HG03442 (cell line): ENCODE measurements around the gene DAW1.
"Not testable (repeated sequence)": the region's sequence is repeated elsewhere in the genome, so short reads cannot be mapped to it uniquely, and the experiment has no call there.

Experiments
- ATAC-seq: cut with Tn5 transposase; IDR thresholded peaks from one replicate; pipeline ENCODE4 v1.9.1; 2021; ENCODE audit warnings: mild to moderate bottlenecking, moderate library complexity; ENCODE audit not compliant: unreplicated experiment

Gene DAW1

DNA sequence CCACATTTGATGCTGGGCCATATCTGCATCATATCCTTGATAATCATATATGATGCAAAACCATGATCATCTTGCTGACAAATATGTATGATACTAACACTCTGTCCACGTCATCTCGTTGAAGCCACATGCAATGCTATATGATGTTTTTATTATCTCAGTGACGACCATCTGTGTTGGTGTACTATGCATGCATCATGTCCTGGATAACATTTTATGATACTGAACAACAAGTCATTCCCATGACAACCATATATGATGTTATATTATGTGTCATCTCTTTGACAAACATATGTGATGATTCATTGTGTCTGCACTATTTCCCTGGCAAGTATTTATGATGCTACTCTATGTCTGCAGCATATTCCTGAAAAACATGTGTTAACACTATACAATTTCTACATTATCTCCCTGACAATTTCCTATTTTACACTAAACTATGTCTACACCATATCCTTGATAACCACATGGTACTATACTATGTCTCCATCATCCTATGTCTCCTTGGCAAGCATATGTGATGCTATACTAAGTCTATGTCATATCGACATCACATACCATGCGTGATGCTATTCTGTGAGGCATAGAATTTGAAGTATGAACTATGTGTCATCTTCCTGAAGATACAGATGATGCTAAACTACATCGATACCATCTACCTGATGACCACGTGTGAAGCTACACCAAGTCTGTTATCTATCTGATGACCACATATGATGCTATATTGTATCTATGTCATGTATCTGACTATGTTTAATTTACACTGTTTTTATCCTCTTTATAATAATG lies 37.0 kb downstream of the DAW1 start:
- no peak for ATAC-seq

DNA sequence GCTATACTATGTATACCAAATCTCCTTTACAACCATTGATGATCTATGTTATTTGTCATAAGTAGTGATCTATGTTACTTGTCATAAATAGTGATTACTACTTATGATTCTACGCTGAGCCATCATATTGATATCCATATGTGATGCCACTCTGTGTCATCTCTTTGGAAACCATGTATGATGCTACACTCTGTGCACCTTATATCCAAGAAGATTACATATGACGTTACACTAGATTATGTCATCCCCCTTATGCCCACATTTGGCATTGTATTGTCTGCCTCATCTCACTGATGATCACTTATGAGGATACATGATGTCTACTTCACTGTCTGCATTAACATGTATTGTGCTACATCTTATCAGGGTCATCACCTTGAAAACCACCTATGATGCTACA lies 42.9 kb downstream of the DAW1 start:
- ATAC-seq = no peak

DNA sequence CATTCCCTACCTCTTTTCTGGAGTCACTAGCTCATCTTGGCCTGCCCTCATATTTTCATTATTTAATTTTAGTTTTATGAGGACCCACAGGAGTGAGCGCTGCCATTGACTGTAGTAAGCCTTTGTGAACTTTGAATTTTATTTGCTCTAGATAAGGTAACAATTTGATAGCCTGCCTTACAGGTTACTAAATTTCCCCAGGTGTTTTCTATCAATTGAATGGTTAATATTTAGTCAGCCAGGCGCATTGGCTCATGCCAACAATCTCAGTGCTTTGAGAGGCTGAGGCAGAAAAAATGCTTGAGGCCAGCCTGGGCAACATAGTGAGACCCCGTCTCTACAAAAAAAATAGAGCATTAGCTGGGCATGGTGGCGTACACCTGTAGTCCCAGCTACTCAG lies 50.2 kb downstream of the DAW1 start:
- ATAC-seq = no peak

DNA sequence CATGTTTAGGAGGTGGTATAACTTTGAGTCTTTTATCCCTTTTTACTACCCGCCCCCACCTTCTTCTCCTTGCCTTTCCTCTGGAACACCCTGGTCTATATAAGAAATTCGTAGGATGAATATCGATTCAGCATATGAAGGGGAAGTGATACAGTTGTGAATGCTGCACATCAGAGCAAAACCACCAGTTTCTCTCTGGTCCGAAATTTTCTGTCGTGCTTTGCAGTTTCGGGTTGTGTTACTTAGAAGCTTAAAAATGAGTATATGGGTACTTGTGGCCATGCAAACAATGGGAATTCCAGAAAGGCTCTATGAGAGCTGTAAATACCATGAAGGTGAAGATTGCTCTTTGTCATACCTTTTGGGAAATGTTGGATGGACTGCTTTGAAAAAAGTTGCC lies 60.6 kb downstream of the DAW1 start:
- ATAC-seq = no peak

DNA sequence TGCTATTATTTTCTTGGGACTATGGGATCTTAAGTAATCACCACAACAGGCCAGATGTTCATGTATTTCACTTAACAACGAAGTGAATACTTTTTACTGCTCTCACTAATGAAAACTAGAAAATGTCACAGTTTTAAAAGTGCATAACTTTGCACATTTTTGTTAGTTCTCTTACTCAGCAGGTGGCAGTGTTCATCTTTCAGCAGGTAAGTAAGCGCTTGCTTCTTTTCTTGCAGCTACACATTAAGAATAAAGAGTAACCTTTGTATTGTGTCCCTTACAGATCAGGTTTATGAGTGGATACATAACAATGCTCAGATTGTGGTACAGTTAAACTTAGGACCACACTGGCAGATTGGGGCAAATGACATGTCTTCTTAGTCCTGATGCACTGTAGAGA lies 61.0 kb downstream of the DAW1 start:
- no peak for ATAC-seq

DNA sequence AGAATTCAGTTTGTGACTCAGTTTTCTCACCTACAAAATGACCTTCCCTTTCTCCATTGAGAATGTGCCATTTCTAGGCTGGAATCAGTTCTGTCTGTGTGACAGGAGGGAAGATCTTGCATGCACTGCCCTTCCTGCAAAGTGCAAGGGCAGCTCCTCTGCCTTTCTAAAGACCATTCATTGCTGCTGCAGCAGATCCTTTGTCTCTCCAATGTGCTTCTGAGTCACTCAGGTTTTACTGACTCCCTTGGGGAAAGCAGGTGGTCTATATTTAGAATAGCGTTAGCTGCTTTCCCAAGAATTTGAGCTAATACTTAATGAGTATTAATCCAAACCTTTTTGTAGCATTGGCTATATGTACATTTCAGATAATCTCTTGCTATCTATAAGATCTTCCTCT lies 62.5 kb downstream of the DAW1 start:
- no peak for ATAC-seq

DNA sequence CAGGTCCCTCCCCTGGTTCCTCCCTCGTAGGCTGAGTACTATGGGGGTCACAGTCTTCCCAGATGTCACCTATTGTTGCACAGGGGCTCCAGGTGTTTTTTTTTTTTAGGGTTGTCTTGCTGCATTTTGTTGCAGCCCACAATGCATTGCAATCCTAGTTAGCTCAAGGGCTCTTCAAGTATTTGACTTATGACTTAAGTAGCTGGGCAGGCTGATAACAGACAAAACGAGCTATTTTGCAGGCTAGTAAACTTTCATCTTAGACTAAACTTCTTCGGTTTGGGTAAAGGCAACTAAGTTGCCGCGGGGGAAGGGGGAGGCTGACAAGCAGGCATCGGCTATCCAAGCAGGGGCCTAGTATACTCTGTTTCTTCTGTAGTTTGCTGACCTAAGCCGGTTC lies 64.8 kb downstream of the DAW1 start:
- not testable (repeated sequence) for ATAC-seq

DNA sequence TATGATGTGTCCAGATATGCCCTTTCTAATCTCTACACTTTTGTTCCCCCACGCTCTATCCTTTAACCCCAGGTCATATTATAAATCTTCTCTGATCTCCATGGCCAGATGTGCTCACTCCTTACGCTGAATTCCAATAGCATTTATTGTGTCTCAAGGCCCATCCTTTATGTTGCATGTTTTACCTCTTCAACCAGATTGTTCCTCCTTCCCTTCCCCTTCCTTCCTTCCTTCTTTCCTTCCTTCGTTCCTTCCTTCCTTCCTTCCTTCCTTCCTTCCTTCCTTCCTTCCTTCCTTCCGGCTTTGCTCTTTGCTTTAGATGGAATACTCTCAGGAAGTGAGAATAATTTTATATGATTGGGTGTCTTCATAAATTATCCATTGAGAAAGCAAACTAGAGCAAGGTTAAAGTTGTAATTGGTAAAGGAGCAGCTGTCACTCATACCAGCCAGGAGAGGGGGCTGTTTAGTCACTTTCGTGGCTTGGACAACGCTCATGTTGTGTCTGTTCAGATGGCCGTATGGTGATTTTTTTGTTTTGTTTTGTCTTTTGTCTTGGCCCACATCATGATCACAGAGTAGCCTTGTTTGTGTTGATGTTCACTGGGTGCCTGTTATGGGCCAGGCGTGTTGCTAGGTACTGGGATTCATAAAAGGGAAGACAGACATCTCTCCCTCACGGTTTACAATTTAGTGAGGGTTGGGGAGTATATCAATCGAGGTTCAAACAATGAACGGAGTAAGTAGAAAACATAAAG lies 68.0 kb downstream of the DAW1 start:
- peak; percentile 62 for ATAC-seq

DNA sequence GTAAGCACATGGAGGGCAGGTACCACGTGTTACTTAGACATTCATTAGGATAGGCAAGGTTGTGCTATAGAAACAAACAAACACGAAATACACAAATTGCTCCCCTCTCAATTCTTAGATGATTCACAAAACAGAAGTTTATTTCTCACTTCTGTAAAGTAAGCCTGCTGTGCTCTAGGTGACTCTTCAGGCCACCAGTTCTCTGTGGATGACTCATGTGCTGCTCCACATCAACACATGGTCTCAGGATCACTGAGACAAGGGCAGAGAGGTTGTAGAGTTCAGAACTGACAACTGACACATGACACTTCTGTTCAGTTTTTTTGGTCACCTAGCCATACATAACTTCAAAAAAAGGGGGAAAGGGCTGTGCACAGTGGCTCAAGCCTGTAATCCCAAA lies 70.6 kb downstream of the DAW1 start:
- ATAC-seq = peak; percentile 87

DNA sequence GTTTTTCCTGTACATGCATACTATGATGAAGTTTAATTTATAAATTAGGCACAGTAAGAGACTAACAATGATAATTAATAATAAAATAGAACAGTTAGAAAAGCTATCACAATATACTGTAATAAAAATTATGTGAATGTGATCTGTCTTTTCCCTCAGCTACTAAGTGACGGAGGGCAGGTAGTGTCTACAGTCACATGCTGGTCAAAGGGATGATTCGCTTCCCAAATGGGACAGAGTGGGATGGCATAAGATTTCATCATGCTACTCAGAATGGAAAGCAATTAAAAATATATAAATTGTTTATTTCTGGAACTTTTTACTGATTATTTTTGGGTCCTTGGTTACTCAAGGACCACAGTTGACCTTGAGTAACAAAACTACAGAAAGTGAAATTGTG lies 71.5 kb downstream of the DAW1 start:
- ATAC-seq = no peak

DNA sequence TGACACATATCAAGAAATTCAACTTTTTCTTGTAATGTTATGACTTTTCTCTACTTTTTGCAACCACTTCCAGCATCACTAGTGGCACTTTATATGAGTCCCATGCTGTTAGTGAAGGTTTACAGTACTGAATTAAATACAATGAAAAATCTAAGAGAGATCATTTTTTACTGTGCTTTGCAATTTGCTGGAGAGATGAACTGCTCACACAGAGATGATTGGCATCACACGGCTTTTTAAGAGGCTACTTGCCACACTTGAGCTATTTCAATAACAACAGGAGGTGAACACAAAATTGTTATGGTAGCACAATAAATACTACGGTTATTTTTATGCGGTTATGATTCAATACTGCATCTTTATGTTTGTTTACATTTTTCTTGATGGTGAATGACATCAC lies 88.9 kb downstream of the DAW1 start:
- ATAC-seq = no peak

DNA sequence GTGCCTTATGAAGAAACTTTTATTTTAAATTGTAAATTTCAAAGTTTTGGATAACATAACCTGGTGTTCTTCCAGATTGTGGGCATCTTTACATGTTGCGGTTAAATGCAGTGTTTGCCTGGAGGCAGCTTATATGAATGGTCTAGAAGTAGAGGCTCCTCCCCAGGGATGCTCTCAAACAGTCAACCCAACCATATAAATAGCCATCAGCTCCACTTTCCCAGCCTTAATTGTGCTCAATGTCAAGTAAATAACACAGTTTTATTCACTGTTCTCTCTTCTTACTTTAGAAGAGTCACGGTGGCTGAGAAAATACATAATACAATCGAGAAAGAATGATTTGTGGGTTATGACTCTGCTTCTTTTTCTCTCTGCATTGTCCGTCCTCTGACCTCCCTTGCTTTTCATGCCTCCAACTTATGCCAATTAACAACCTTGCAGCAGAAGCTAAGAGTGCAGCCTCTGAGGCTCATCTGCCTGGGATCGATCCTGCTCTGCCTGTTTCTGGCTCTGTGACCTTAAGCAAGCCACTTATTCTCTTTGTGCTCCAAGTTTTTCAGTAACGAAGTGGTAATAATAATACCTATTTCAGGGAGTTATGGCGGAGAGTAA lies 100.3 kb downstream of the DAW1 start:
- no peak for ATAC-seq

DNA sequence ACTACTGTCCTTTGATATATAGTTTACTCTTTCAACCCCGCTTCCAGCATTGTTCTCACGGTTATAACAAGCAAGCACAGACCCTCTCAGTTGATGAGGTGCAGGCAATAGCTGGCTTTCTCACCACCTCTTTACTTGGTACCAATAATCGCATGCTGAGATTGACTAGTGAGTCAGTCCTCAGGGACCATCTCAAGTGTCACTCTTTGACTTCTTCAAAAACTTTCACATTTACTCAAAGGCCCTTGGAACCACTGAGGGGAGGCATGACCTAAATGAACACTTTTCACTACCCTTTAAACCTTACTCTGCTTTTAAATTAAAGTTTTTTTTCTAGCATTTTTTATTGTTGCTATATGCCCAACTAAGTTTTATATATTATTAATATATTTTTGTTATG lies 101.8 kb downstream of the DAW1 start:
- ATAC-seq = no peak
